GM13977 (cell line): ENCODE results near the gene TRIM7.

ENCODE experiments used
- DNase-seq: peaks from one replicate; pipeline ENCODE4 v3.0.0; 2012; ENCODE audit warnings: low spot score
- in situ Hi-C: fragments of 300-500 bp; cut with MboI; formaldehyde crosslinking; loops from one replicate; pipeline ENCODE4 v1.12.0; 2022; ENCODE audit warnings: low sequenced_read_pairs, low pct_unique_long_range_greater_than_20kb, mixed read lengths, inconsistent platforms; ENCODE audit not compliant: unreplicated experiment
- TF ChIP-seq, protein P1 (sequence below): IDR thresholded peaks from 2 replicates; pipeline ENCODE4 v1.5.1; 2012; ENCODE audit warnings: mild to moderate bottlenecking, control low read depth; ENCODE audit not compliant: insufficient read depth; ENCODE audit errors: extremely low read depth, missing control alignments

TRIM7 gene

DNA sequence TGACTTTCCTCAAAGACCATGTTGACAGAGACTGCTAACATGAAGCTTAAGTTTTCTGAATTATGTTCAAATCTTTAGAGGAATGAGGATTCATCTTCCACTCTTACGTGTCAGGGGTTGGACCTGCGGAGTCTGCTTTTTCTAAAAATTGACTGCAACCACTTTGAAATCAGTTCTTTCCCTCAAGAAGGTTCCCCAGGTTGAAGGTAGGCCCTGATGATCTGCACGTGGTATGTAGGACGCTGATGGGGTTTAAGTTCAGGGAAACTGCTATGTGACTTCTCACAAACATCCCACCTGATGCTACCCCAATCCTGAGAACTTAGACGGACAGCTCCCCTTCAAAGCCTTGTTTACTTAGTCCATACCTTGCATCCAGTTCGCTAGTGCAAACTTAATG is 31.5 kb upstream of the TRIM7 start:
- DNase-seq, result no peak
- TF ChIP-seq, protein P1, sequence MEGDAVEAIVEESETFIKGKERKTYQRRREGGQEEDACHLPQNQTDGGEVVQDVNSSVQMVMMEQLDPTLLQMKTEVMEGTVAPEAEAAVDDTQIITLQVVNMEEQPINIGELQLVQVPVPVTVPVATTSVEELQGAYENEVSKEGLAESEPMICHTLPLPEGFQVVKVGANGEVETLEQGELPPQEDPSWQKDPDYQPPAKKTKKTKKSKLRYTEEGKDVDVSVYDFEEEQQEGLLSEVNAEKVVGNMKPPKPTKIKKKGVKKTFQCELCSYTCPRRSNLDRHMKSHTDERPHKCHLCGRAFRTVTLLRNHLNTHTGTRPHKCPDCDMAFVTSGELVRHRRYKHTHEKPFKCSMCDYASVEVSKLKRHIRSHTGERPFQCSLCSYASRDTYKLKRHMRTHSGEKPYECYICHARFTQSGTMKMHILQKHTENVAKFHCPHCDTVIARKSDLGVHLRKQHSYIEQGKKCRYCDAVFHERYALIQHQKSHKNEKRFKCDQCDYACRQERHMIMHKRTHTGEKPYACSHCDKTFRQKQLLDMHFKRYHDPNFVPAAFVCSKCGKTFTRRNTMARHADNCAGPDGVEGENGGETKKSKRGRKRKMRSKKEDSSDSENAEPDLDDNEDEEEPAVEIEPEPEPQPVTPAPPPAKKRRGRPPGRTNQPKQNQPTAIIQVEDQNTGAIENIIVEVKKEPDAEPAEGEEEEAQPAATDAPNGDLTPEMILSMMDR, result no peak
- in situ Hi-C loops, result no loop called here

DNA sequence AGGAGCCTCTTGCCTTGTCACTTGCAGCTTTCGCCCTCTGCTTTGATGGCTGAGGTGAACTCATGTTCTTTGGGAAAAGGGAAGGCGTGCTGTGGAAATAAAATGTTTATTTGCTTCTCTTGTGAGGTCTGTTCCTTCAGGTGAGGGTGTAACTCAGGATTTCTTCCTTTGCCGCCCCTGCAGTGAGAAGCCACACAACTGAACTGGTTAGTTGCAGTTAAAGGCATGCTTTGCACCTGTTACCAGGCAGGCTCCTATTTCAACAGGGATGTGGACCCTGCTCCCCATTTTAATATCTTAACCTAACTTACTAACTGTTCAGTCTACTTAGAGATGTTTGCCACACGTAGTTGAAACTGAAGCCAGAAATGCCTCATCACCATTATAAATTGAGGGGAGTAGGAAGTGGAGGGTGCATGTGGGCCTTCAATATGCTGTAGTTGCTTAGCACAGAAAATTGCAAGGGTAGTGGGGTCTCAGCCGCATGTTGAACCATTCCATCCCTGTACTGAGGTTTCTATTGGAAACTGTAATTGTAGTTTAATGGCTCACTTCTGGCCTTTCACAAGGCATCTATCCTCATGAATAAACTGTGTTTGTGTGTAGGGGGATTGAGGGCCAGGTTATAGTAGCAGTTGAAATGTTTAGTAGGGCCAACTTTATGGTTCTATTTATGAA is 30.8 kb upstream of the TRIM7 start:
- no peak for DNase-seq
- in situ Hi-C loops, result no loop called here
- TF ChIP-seq, protein P1, result no peak

DNA sequence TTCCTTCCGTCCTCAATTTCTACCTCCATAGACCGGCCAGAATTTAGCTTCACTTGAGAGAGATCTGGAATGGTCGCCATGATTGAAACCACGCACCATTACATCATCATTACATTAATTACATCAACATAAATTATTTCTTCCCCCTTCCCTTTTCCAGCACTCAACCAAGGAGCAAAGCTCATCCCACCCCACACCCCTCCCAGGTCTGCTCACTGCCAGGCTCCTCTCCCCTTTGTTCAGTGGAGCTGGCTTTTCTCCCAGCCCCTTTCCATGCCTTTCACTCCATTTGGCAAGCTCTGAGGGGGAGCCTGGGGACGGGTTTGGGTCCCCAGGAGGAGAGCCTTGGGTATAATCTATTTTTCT is 30.3 kb upstream of the TRIM7 start:
- TF ChIP-seq, protein P1, result no peak
- in situ Hi-C loops, result no loop called here
- no peak for DNase-seq

DNA sequence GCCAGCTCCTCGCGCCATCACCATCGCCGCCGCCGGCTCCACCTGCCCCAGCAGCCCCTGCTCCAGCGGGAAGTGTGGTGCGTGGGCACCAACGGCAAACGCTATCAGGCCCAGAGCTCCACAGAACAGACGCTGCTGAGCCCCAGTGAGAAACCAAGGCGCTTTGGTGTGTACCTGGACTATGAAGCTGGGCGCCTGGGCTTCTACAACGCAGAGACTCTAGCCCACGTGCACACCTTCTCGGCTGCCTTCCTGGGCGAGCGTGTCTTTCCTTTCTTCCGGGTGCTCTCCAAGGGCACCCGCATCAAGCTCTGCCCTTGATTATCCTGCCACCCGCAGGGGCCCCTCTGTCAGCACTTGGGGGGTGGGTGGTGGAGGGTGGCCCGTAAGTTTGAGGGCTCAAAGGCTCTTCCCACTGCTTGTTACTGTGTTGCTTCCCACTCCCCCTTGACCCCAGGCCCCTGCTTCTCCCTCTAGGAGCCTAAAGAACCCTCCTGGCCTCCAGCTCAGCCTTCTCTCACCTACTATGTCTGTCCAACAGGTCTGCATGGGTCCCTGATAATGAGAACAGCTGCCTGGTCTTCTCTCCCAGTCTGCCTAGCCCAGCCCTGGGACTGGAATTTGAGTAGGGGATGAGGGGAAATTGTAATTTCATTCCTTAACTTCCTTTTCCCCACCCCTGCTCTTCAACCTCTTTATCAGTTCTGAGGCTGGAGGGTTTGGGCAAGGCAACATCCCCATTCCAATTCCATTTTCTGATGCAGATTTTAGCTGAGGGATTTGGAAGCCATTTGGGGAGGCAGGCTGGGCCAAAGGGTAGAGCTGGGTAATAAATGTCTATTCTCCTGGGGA is 29.7 kb upstream of the TRIM7 start:
- TF ChIP-seq, protein P1, result no peak
- DNase-seq, result no peak
- in situ Hi-C loops, result no loop called here

DNA sequence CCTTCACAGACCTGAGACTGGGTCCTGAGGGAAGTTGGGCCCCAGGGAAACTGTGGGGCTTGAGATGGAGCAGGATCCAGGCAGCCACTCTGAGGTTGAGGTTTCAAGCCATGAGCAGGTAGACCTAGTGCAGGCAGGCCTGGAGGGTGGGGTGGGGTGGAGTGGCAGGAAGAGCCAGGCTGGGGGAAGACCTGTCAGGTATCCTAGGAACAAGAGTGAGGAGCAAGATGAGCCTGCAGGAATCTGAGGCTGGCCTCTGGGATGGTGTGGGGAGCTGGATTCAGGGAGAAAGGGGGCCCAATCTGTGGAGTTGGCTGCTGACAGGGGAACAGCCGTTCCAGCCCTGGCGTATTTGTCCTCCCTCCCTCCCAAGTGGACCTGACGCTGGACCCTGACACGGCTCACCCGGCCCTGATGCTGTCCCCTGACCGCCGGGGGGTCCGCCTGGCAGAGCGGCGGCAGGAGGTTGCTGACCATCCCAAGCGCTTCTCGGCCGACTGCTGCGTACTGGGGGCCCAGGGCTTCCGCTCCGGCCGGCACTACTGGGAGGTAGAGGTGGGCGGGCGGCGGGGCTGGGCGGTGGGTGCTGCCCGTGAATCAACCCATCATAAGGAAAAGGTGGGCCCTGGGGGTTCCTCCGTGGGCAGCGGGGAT is 28.9 kb upstream of the TRIM7 start:
- in situ Hi-C loops, result no loop called here
- TF ChIP-seq, protein P1, result no peak
- DNase-seq, result no peak

DNA sequence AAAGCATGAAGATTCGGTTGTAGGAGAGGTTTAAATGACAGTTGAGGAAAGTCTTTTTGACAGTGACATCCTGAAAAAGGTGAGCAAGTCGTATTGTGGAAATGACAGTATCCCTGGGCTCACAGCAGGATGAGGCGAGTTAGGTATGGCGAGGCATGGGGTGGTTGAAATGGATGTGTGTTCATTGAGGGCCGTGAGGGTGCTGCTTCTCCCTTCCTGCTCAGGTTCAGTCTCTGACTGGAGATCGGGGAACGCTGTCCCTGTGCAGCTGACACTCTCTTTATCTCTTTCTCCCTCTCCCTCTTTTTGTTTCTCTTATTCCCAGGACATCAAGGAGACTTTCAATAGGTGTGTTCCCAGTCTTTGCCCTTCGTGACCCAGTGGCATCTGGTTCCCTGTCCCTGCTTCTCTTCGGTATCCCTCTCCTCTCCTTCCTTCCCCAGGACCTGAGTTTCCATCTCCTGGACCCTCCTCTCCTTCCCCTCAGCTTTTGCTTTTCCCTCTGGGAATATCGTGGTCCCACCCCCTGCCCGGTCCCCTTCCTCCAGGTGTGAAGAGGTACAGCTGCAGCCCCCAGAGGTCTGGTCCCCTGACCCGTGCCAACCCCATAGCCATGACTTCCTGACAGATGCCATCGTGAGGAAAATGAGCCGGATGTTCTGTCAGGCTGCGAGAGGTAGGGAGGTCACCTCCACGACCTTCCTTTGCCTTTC is 28.2 kb upstream of the TRIM7 start:
- no peak for DNase-seq
- in situ Hi-C loops, result no loop called here
- TF ChIP-seq, protein P1, result no peak
